CD4-positive, alpha-beta T cell treated with Interleukin-6 for 4 hours (primary cell): ENCODE results near the gene TLR9.

ENCODE experiments used
- DNase-seq: peaks from one replicate; pipeline ENCODE4 v3.0.0-alpha.2; 2020; ENCODE audit warnings: mixed read lengths

TLR9 gene

GRCh38 chr3:52216585-52217408 is 8.6 kb downstream of the TLR9 start:
- peak; percentile 89 for DNase-seq

GRCh38 chr3:52215351-52215750 is 10.1 kb downstream of the TLR9 start:
- no peak for DNase-seq

DNA sequence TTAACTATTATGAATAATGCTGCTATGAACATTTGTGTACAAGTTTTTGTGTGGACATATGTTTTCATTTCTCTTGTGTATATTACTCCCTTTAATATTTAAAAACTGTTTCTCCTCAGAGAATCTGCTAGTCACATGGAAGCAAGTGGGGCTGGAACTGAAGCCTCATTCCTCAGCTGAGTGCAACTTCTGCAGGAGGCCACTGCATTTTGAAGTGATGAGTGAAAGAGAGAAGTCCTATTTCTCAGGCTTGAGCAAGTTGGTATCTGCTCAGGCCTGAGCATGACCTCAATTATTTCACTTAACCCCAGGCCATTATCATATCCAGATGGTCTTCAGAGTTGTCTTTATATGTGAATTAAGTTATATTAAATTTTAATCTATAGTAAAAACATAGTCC is 11.5 kb downstream of the TLR9 start:
- DNase-seq, result no peak

GRCh38 chr3:52213005-52213404 is 12.4 kb downstream of the TLR9 start:
- DNase-seq, result no peak

GRCh38 chr3:52211268-52211891 is 14.1 kb downstream of the TLR9 start:
- no peak for DNase-seq

DNA sequence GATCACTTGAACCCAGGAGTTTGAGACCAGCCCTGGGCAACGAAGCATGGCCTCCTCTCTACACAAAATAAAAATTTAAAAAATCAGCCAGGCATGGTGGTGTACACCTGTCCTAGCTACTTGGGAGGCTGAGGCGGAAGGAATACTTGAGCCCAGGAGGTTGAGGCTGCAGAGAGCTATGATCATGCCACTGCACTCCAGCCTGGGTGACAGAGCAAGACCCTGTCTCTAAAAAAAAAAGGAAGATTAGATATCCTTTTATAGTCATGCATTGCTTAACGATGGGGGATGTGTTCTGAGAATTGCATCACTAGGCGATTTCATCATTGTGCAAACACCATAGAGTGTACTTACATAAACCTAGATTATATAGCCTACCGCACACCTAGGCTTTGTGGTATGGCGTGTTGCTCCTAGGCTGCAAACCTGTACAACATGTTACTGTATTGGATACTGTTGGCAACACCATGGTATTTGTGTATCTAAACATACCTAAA is 14.8 kb downstream of the TLR9 start:
- DNase-seq, result no peak

- no peak for DNase-seq
Measured at GRCh38 chr3:52210037-52210436, 15.4 kb downstream of the TLR9 start.

GRCh38 chr3:52208556-52208955 is 16.9 kb downstream of the TLR9 start:
- no peak for DNase-seq

- no peak for DNase-seq
Measured at GRCh38 chr3:52205727-52206372, 19.6 kb downstream of the TLR9 start.

- DNase-seq, result no peak
Measured at GRCh38 chr3:52204337-52205073, 20.9 kb downstream of the TLR9 start.

DNA sequence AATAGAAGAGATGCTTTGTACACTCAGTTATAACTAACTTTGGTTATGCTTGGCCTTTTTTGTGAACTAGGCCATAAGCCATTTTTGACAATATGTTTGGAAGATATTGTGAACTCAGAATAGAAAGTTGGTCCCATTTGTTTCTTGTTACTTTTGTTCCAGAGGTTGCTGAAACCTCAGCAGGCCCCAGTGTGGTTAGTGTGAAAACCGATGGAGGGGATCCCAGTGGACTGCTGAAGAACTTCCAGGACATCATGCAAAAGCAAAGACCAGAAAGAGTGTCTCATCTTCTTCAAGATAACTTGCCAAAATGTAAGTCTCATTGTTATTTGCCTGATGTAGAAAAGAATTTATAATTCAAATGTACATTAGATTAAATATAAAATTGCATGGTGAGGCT is 21.7 kb downstream of the TLR9 start:
- DNase-seq, result no peak

DNA sequence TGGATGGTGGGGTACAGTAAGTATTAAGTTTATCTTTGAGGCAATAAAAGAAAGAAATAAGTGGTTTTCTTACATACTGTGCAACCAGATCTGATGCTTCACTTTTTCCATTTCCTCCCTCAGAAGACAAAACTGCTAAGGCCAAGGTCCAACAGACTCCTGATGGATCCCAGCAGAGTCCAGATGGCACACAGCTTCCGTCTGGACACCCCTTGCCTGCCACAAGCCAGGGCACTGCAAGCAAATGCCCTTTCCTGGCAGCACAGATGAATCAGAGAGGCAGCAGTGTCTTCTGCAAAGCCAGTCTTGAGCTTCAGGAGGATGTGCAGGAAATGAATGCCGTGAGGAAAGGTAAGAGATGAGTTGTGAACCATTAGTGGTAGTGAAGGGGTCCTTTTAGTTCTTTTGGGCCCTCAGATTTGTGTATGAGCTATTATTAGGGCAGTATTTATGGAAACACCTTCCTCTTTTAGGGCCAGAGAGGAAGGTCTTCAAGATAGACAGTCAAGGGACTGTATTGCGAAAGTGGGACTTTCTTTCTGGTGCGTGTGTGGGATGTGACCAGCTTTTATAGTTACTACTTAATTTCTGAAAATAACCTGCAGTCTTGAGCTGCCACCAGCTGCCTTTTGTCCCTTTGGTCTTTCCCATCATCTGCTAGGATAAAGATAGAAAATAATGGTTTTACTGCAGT is 22.9 kb downstream of the TLR9 start:
- no peak for DNase-seq

DNA sequence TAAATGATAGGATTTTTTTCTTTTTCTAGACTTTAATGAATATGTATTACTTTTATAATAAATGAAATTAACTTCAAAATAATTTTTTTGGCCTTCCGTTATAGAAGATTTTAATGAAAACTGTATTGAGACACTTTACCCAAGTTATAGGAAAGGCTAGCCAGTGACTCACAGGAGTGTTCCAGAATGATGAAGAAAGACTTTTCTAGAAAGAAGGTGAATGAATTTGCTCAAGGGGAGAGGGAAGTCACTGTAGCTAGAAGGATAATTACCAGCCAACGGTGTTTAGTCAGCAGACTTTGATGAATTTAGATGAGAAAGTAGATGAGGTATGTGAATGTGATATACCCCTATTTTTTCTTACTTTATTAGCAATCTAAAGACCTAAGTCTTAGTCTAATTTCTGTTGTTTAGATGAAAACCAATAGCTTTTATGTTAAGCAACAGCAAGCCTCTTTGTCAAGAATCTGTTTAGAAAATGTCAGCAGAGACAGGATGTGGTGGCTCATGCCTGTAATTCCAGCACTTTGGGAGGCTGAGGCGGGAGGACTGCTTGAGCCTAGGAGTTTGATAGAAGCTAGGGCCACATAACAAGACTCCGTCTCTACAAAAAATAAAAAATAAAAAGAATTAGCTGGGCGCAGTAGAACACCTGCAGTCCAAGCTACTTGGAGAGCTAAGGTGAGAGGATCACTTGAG is 24.3 kb downstream of the TLR9 start:
- no peak for DNase-seq

GRCh38 chr3:52198643-52199608 is 26.5 kb downstream of the TLR9 start:
- DNase-seq, result no peak

GRCh38 chr3:52197842-52198625 is 27.4 kb downstream of the TLR9 start, which contains the start of gene ALAS1:
Gene ALAS1 (plus strand): TSS chr3:52198160. CDS start chr3:52199242, 1,082 bp downstream.
- peak; percentile 96 for DNase-seq

- DNase-seq, result no peak
Measured at GRCh38 chr3:52197499-52197841, 28.0 kb downstream of the TLR9 start.

DNA sequence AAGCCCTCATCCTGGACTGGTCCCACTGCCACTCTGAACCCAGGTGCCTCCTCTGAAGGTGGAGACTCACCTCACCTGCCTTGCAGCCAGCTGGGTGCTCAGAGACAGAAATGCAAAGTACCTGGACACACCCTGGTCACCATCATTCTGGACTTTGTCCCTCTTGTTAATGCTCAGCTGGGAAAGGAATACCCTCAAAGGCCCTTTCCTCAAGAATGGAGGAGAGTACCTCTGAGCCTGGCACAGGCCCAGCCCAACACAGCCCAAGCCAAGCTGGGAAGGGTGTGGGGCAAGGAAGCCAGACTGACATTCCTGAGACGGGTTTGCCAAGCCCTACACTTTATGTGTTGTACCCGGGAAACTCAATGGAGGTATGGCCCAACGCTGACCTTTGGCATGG is 28.5 kb downstream of the TLR9 start:
- no peak for DNase-seq

GRCh38 chr3:52195823-52196331 is 29.6 kb downstream of the TLR9 start:
- DNase-seq, result no peak

DNA sequence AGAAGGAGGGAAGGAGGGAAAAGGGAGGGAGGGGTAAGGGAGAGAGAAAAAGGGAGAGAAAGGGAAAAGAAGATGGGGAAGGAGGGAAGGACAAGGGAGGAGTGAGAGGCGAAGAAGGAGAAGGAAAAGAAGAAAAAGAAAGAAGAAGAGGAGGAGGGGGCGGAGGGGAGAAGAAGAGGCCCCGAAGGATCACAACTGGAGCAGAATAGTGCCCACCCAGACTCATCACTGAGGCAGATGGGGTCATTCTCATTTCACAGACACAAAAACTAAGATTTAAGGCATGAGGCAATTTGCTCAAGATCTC is 30.2 kb downstream of the TLR9 start:
- no peak for DNase-seq
